A549 treated with AZD9567 at 1 μM for 4 hours (cell line): ENCODE results near the gene UBTF. TPM values are rescaled to one million over a fixed set of nuclear protein-coding genes. Genes with fewer than 3 reads are reported as not detected.

Experiments
- total RNA-seq: library from RNA; stranded (reverse); fragments of 200-300 nt; extraction: Qiagen RNA extraction; gene quantifications from 5 replicates; pipeline ENCODE4 v1.2.3, GENCODE V29; 2022; ENCODE audit not compliant: insufficient read depth

The UBTF gene, protein sequence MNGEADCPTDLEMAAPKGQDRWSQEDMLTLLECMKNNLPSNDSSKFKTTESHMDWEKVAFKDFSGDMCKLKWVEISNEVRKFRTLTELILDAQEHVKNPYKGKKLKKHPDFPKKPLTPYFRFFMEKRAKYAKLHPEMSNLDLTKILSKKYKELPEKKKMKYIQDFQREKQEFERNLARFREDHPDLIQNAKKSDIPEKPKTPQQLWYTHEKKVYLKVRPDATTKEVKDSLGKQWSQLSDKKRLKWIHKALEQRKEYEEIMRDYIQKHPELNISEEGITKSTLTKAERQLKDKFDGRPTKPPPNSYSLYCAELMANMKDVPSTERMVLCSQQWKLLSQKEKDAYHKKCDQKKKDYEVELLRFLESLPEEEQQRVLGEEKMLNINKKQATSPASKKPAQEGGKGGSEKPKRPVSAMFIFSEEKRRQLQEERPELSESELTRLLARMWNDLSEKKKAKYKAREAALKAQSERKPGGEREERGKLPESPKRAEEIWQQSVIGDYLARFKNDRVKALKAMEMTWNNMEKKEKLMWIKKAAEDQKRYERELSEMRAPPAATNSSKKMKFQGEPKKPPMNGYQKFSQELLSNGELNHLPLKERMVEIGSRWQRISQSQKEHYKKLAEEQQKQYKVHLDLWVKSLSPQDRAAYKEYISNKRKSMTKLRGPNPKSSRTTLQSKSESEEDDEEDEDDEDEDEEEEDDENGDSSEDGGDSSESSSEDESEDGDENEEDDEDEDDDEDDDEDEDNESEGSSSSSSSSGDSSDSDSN
- 73.6 to 88.8 TPM (median 86.3 TPM) in 5 replicates for total RNA-seq

DNA sequence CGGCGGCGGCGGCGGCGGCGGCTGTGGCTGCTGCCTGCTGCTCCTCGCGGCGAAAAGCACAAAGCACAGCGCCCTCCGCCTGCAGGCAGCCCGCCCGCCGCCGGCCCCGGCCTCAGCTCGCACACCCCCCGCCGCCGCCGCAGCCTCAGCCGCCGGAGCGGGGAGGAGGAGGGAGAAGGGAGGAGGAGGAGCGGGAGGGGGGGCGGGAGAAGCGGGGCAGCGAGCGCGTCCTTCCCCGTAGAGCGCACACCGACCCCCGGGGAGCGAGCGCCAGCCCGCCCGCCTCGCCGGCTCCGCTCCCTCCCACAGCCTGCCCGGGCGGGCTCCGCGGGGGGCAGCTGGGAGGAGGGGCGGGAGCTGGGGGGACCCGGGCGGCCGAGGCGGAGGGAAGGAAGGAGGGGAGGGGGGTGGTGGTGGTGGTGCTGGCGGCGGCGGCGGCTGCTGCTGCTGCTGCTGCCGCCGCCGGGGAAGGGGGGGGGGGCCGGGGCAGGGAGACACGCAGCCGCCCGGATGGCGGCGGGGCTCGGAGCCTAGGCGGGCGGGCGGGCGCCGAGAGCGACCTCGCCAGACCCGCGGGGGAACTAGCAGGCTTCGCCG, at the start of gene UBTF:
Gene UBTF (minus strand): TSS at position 60 of the 597 bp plus-strand sequence. CDS start 1,446 bp downstream, outside the sequence.

DNA sequence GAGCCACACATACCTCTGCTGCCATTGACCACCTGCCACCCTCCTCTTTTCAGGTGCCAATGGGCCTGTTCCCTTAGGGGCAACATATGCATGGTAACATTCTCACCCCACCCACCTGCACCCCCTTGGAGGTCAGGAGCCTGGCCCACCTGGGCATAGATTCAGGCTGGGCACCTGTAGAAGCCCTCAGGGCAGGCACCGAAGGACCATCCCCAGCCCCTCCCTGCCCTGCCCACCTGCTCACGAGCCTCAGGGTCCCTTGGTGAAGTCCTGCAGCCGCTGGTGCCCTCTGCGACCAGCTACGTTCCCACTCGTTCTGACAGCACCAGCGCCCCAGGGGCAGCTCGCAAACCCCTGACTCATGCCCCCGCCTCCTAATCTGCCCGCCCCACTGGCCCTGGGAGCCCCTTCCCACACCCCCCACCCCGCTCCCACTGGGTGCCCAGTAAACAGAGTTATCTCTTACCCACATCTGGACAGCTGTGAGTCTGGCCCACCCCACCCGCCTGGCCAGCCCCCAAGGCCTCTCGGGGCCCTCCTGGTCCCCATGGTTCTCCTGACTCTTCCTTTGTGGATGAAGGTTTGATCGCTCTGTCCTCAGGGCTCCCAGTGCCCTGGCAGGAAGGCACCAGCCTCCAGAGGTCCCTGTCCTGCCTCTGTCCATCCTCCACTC, 48.5 kb upstream of the UBTF start, which contains the start of gene SLC4A1:
Gene SLC4A1 (minus strand): TSS at position 318 of the 673 bp plus-strand sequence. CDS start 5,269 bp downstream, outside the sequence.

DNA sequence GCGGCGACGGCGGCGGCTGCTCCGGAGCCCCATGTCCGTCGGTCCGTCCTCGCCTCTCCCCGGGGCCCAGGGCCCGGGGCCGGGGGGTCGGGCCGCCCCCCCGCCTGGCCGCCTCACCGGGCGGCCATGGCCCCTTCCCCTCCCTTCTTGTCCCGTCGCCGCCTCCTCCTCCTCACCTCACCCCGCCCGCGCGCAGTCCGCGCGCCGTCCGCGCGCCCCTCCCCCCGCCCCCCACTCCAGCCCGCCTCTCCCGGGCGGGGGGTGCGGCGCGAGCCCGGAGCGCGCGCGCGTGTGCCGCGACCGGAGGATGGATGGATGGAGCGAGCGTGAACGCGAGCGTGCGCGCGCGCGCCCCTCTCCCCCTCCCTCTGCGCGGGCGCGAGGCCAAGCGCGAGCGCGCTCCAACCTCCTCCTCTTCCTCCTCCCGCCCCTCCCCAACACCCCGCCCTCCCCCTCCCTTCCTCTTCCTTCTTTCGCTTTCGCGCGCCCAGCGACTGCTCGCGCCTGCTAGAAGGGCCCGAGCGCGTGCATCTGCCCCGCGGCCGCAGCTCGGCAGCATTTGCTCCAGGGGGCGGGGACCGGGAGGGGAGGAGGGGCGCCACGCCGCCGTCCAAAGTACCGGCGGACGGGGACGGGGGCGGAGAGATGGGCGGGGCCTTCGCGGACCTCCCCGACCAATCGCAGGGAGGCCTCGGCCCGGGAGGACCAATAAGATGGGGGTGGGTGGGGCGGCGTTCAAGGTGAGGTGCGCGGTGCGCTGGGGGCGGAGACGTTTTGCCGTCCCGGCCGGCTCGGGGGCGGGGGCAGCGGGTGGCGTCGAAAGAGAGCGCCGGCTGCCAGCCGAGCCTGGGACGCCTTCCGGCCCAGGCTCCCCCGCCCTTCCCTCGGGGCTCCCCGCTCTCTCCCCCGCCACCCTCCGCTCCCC, 19.7 kb downstream of the UBTF start, which contains the start of gene ATXN7L3:
Gene ATXN7L3 (minus strand): TSS at position 332 of the 925 bp plus-strand sequence. CDS start 1,814 bp downstream, outside the sequence.

DNA sequence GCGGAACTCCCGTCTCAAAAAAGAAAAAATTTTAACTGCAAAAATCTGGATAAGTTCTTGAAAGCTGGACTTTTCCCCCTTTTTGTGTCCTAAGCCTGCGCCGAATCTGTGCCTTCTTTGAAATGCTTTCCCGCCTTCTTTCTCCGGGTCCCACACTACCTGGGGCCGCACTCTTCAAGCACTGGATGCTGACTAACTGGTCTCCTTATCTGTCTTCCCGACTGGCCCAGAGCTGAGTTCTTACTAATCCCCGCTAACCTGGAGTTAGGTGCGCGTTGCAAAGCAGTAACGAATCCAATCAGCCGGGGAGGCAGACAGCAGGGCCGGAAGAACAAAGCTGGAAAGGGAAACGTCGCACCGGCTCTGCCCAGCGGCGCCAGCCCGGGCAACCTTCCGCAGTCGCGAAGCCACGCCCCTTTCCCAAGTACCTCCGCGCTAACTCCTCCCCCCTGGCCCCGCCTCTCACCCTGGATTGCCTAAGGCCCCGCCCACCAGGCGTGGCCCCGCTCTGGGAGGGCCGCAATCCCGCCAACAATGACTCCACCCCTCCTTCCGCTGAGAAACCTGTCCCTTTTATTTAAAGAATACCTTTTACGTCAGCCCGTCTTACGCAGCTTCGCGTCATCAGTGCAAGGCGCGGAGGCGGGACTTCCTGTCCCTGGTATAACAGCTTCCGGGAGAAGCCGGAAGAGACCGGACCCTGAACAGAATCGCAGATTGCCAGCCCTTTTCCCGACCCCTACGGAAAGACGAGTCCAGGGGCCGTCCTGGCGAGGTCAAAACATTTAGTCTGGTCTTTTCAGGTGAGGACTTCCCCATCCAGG, 33.0 kb downstream of the UBTF start, which contains the start of gene TMUB2:
Gene TMUB2 (plus strand): TSS at position 666 of the 824 bp plus-strand sequence. CDS start 737 bp downstream, outside the sequence.

DNA sequence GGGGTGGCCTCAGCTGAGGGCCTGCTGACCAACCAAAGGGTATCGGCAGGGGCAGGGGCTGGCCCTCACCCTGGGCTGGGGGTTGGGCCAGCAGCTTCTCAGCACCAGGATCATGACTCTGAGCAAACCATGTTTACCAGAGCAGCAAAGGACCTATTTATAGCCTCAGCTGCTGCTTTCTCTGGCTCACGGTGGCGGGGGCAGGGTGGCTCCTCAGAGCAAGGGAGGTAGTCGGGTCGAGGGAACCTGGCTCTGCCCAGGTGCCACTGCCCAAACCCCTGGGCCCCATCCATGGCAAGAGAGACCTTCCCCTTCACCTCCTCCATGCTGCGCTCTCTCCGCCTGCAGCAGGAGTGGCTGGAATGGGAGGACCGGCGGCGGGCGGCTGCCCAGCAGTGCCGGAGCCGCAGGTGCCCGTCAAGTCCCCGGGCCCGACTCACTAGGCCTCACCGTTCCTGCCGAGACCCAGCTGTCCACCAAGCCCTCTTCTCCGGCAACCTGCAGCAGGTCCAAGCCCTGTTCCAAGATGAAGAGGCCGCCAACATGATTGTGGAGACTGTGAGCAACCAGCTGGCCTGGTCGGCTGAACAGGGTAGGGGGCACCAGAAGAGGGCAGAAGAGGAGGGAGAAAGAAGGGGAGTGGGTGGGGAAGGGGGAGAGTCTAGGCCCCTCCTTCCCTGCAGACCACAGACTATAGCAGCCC, 48.8 kb downstream of the UBTF start, which contains the start of gene ASB16:
Gene ASB16 (plus strand): TSS at position 206 of the 703 bp plus-strand sequence. CDS start 86 bp downstream, at position 292.

Other genes with a start within 250 kb of the UBTF start
- 0.96 to 1.2 TPM (median 1.2 TPM) in 4 of 5 replicates, not detected in the other for gene NAGS, start 215.1 kb downstream of the UBTF start, total RNA-seq
- 24.9 to 30.6 TPM (median 29.1 TPM) in 5 replicates for gene TMEM101, start 204.7 kb downstream of the UBTF start, total RNA-seq
- gene LSM12, start 153.0 kb downstream of the UBTF start, total RNA-seq = 49.5 to 64.1 TPM (median 51.2 TPM) in 5 replicates
- 98.7 to 176 TPM (median 164 TPM) in 5 replicates for gene G6PC3, start 148.9 kb downstream of the UBTF start, total RNA-seq
- 13.0 to 16.7 TPM (median 15.6 TPM) in 5 replicates for gene HDAC5, start 96.0 kb downstream of the UBTF start, total RNA-seq
- 9.4 to 12.1 TPM (median 9.6 TPM) in 5 replicates for gene HROB, start 77.7 kb downstream of the UBTF start, total RNA-seq
- 0.08 to 0.19 TPM (median 0.14 TPM) in 4 of 5 replicates, not detected in the other for gene ASB16, start 49.0 kb downstream of the UBTF start, total RNA-seq
- 20.8 to 39.2 TPM (median 39.2 TPM) in 5 replicates for gene TMUB2, start 32.7 kb downstream of the UBTF start, total RNA-seq
- gene ATXN7L3, start 19.8 kb downstream of the UBTF start, total RNA-seq = 54.2 to 68.0 TPM (median 63.3 TPM) in 5 replicates
- not detected in 5 replicates for gene SLC4A1, start 48.5 kb upstream of the UBTF start, total RNA-seq
- 0.49 to 0.78 TPM (median 0.72 TPM) in 5 replicates for gene RUNDC3A, start 88.9 kb upstream of the UBTF start, total RNA-seq
- gene SLC25A39, start 105.1 kb upstream of the UBTF start, total RNA-seq = 160 to 218 TPM (median 207 TPM) in 5 replicates
- 201 to 245 TPM (median 235 TPM) in 5 replicates for gene GRN, start 125.6 kb upstream of the UBTF start, total RNA-seq
- gene FAM171A2, start 144.2 kb upstream of the UBTF start, total RNA-seq = 2.8 to 5.0 TPM (median 3.7 TPM) in 5 replicates
- gene ITGA2B, start 170.0 kb upstream of the UBTF start, total RNA-seq = 1.7 to 1.9 TPM (median 1.8 TPM) in 4 of 5 replicates, not detected in the other